ENCODE results near the gene GIPR. TPM values are rescaled to one million over a fixed set of nuclear protein-coding genes. Genes with fewer than 3 reads are reported as not detected.
"Not testable (repeated sequence)": the region's sequence is repeated elsewhere in the genome, so short reads cannot be mapped to it uniquely, and the experiment has no call there.

The GIPR gene
- total RNA-seq, 4 donors from 2014 or later = 0.98 to 2.4 TPM; not detected in 2

DNA sequence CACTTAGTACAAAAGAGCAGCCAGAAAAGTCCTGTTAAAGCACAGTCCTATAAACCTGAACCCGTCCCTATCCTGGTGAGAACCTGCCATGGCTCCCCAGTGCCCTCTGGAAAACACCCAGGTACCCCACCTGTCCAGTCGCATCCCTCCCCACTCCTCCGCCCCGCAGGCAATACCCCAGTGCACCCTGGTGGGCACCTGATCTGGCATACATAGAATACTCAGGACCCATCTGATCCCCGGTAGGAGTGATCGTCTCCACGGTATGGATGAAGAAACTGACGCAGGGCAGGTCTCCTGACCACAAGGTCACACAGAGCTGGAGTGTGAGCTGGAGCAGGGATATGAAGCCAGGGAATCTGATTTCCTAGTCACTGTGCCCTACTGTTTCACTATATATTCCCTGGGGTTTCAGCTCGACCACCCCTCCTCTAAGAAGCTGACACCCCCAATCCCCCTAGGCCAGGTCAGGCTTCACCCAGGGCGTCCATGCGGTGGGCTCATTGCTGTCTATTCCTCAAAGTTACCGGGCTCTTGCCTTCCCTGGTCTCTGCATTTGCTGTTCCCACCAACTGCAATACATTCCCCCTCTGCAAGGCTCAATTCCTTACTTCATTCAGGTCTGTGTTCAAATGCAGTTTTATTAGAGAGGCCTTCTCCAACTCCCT, 50.1 kb downstream of the GIPR start:
- WGBS, 2 donors = 42 to 46% methylated on average over 12 of the region's 12 CpGs
- H3K27ac ChIP-seq = peak overlapping the region; percentile 89 to 97 (median 94)

DNA sequence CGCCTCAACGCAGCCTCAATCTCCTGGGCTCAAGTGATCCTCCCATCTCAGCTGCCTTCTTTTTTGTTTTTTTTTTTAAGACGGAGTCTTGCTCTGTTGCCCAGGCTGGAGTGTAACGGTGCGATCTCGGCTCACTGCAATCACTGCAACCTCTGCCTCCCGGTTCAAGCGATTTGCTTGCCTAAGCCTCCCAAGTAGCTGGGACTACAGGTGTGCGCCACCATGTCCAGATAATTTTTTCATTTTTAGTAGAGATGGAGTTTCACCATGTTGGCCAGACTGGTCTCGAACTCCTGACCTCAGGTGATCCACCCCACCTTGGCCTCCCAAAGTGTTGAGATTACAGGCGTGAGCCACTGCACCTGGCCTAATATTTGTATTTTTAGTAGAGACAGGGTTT, 52.0 kb downstream of the GIPR start:
- not testable (repeated sequence) for DNase-seq (ENCODE audit: low spot score in 2 of 2); H3K4me3 ChIP-seq; H3K9me3 ChIP-seq; H3K27me3 ChIP-seq; H3K27ac ChIP-seq
- 92 to 96% methylated on average over 11 of the region's 11 CpGs for WGBS, 2 donors
- H3K4me1 ChIP-seq = peaks cover 0 to 29% (median 16%) of the 10 kb centered on the region in 4 donors
- peaks cover 0 to 23% (median 0%) of the 10 kb centered on the region in 3 donors for H3K36me3 ChIP-seq

More for the DNA sequence above, 50.1 kb downstream of the GIPR start:
- TF ChIP-seq, protein P1, sequence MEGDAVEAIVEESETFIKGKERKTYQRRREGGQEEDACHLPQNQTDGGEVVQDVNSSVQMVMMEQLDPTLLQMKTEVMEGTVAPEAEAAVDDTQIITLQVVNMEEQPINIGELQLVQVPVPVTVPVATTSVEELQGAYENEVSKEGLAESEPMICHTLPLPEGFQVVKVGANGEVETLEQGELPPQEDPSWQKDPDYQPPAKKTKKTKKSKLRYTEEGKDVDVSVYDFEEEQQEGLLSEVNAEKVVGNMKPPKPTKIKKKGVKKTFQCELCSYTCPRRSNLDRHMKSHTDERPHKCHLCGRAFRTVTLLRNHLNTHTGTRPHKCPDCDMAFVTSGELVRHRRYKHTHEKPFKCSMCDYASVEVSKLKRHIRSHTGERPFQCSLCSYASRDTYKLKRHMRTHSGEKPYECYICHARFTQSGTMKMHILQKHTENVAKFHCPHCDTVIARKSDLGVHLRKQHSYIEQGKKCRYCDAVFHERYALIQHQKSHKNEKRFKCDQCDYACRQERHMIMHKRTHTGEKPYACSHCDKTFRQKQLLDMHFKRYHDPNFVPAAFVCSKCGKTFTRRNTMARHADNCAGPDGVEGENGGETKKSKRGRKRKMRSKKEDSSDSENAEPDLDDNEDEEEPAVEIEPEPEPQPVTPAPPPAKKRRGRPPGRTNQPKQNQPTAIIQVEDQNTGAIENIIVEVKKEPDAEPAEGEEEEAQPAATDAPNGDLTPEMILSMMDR (IDR thresholded peaks at IDR 0.05) = no peak
- no peak for TF ChIP-seq EP300 (IDR thresholded peaks at IDR 0.05)
- no peak for TF ChIP-seq POLR2A (IDR thresholded peaks at IDR 0.05)
- peaks cover 0 to 22% (median 0%) of the 10 kb centered on the region in 3 donors for H3K36me3 ChIP-seq
- no peaks in the 10 kb centered on the region for H3K27me3 ChIP-seq
- H3K4me3 ChIP-seq = peak overlapping the region; percentile 48 to 75 (median 56)
- H3K4me1 ChIP-seq = peaks cover 0 to 41% (median 16%) of the 10 kb centered on the region in 4 donors
- no peaks in the 10 kb centered on the region for H3K9me3 ChIP-seq
- DNase-seq (ENCODE audit: low spot score in 2 of 2) = no peak

DNA sequence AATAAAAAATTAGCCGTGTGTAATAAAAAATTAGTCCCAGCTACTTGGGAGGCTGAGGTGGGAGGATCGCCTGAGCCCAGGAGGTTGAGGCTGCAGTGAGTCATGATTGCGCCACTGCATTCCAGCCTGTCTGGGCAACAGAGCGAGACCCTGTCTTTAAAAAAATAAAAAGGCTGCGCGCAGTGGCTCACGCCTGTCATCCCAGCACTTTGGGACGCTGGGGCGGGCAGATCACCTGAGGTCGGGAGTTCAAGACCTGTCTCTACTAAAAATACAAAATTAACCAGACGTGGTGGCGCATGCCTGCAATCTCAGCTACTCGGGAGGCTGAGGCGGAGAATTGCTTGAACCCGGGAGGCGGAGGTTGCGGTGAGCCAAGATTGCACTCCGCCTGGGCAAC, 60.7 kb downstream of the GIPR start:
- WGBS, 2 donors = 93 to 97% methylated on average over 18 of the region's 18 CpGs
- H3K9me3 ChIP-seq; H3K27me3 ChIP-seq; DNase-seq (ENCODE audit: low spot score in 2 of 2); H3K4me3 ChIP-seq; H3K27ac ChIP-seq; H3K36me3 ChIP-seq: not testable (repeated sequence)
- peaks cover 0 to 27% (median 13%) of the 10 kb centered on the region in 4 donors for H3K4me1 ChIP-seq

DNA sequence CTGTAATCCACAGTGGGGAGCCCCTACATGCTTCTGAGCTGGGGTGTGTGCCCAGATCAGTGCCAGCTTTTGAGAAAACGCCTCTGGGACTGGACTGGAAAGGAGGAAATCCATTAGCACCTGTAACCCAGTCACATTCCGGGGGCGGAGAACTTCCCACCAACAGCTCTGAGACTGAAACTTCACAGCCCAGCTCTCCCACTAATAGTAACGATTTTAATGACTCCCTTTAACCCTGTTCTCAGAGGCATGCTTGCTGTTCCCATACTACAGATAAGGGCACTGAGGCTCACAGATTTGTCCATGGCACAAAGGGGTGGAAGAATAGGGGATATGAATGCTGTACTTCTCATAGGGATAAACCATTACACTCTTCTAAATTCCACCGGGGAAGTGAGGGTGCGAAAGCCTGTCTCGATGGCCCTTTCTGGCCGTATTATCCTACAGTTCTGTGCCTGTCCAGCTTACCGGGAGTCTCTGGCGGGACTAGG, 61.8 kb downstream of the GIPR start:
- Histone ChIP-seq H3K9me3 (no peaks in the 10 kb centered on the region), H3K36me3 (no peaks in the 10 kb centered on the region), H3K27me3 (no peaks in the 10 kb centered on the region), H3K4me3 (peak overlapping the region; percentile 72 to 94 (median 84)), H3K4me1 (peaks cover 0 to 27% (median 13%) of the 10 kb centered on the region in 4 donors), H3K27ac (peak overlapping the region; percentile 22 to 92 (median 80))
- DNase-seq (ENCODE audit: low spot score in 2 of 2) = no peak
- 14% methylated on average over 10 of the region's 10 CpGs for WGBS, 2 donors
- TF ChIP-seq, protein P1 (IDR thresholded peaks at IDR 0.05) = no peak
- TF ChIP-seq EP300 (IDR thresholded peaks at IDR 0.05) (no peak), POLR2A (IDR thresholded peaks at IDR 0.05) (no peak)

GRCh38 chr19:45730368-45731288, 62.6 kb downstream of the GIPR start, which contains the start of gene FBXO46:
Gene FBXO46 (minus strand): TSS chr19:45730896. CDS start chr19:45713495, 17,401 bp downstream.
- Histone ChIP-seq H3K27me3 (no peaks in the 10 kb centered on the region), H3K4me3 (peak within 1 kb of the TSS; percentile 72 to 94 (median 84)), H3K9me3 (no peaks in the 10 kb centered on the region), H3K27ac (peak within 1 kb of the TSS; percentile 22 to 92 (median 80)), H3K36me3 (no peaks in the 10 kb centered on the region), H3K4me1 (peaks cover 0 to 27% (median 13%) of the 10 kb centered on the region in 4 donors)
- peak; percentile 94 to 95 for DNase-seq (ENCODE audit: low spot score in 2 of 2)
- 1 to 2% methylated on average over 47 to 48 of the region's 48 CpGs for WGBS, 2 donors
- peak; percentile 16 to 73 for TF ChIP-seq POLR2A (IDR thresholded peaks at IDR 0.05)
- TF ChIP-seq, protein P1 (IDR thresholded peaks at IDR 0.05) = peak in 1 of 5 experiments; percentile 49
- TF ChIP-seq EP300 (IDR thresholded peaks at IDR 0.05) = peak; percentile 97 to 98

Small RNAs within 50 kb of the gene (small RNA-seq; reads per million reads assigned to genes)
- gene MIR642A (0.38 reads per million), gene RN7SL836P (not detected)

Other genes starting within 250 kb of the GIPR start
- 100 to 1,000 TPM in 2 of 4 donors, 10 to 100 TPM in 2; 95.5 to 161 (median 99.2) TPM for gene ERCC1, start 244.3 kb upstream of the GIPR start, total RNA-seq
- gene FOSB, start 200.2 kb upstream of the GIPR start, total RNA-seq = 1 to 10 TPM in 2 of 4 donors, under 1 TPM in 2; 0.60 to 4.9 (median 1.8) TPM
- 1 to 10 TPM; 1.5 to 5.9 (median 3.5) TPM for gene RTN2, start 171.2 kb upstream of the GIPR start, total RNA-seq
- 1 to 10 TPM in 1 of 4 donors, under 1 TPM in 2, not detected in 1; 0.39 to 5.0 (median 0.60) TPM for gene PPM1N, start 169.8 kb upstream of the GIPR start, total RNA-seq
- gene VASP, start 160.7 kb upstream of the GIPR start, total RNA-seq = 10 to 100 TPM; 39.1 to 74.4 (median 59.2) TPM
- 1 to 10 TPM; 4.8 to 6.7 (median 5.7) TPM for gene OPA3, start 83.4 kb upstream of the GIPR start, total RNA-seq
- 10 to 100 TPM; 12.6 to 15.6 (median 13.8) TPM for gene GPR4, start 66.0 kb upstream of the GIPR start, total RNA-seq
- 10 to 100 TPM; 21.0 to 57.1 (median 25.0) TPM for gene EML2, start 28.8 kb upstream of the GIPR start, total RNA-seq
- gene SNRPD2, start 23.7 kb downstream of the GIPR start, total RNA-seq = 100 to 1,000 TPM; 125 to 151 (median 137) TPM
- 10 to 100 TPM in 2 of 4 donors, 1 to 10 TPM in 2; 5.9 to 13.2 (median 10.5) TPM for gene QPCTL, start 24.4 kb downstream of the GIPR start, total RNA-seq
- gene FBXO46, start 62.7 kb downstream of the GIPR start, total RNA-seq = 10 to 100 TPM in 3 of 4 donors, 1 to 10 TPM in 1; 9.8 to 15.9 (median 13.7) TPM
- not detected for gene MEIOSIN, start 65.2 kb downstream of the GIPR start, total RNA-seq
- gene SIX5, start 101.0 kb downstream of the GIPR start, total RNA-seq = 10 to 100 TPM; 21.0 to 31.0 (median 22.9) TPM
- 10 to 100 TPM; 59.0 to 87.9 (median 77.4) TPM for gene DMPK, start 114.3 kb downstream of the GIPR start, total RNA-seq
- 10 to 100 TPM; 28.4 to 75.0 (median 53.8) TPM for gene DMWD, start 124.6 kb downstream of the GIPR start, total RNA-seq
- under 1 TPM in 1 of 4 donors, not detected in 3; 0.30 TPM for gene RSPH6A, start 147.1 kb downstream of the GIPR start, total RNA-seq
- 10 to 100 TPM; 31.0 to 89.0 (median 57.4) TPM for gene SYMPK, start 194.9 kb downstream of the GIPR start, total RNA-seq
- not detected for gene FOXA3, start 196.1 kb downstream of the GIPR start, total RNA-seq
- 10 to 100 TPM; 16.4 to 33.3 (median 27.2) TPM for gene IRF2BP1, start 217.9 kb downstream of the GIPR start, total RNA-seq
- gene MYPOP, start 234.4 kb downstream of the GIPR start, total RNA-seq = 1 to 10 TPM; 3.6 to 9.0 (median 5.5) TPM
- gene NANOS2, start 246.6 kb downstream of the GIPR start, total RNA-seq = not detected

Data from tibial nerve (tissue), 4 donors.